Activated CD8-positive, alpha-beta memory T cell treated with anti-CD3 and anti-CD28 coated beads for 1 hour (primary cell): ENCODE results near the gene HSPB6.
A peak's percentile ranks its signal among the peaks of the same experiment; 100 is the strongest.
"Not testable (repeated sequence)": the region's sequence is repeated elsewhere in the genome, so short reads cannot be mapped to it uniquely, and the experiment has no call there.

Experiments
- DNase-seq, 2 donors: peaks; one replicate each; pipeline ENCODE4 v3.0.0-alpha.2; 2020; ENCODE audit warnings: low read depth in 1 of 2; ENCODE audit errors: extremely low read depth in 1 of 2

Gene HSPB6

GRCh38 chr19:35786299-35787160 lies 29.7 kb upstream of the HSPB6 start:
- no peak for DNase-seq

DNA sequence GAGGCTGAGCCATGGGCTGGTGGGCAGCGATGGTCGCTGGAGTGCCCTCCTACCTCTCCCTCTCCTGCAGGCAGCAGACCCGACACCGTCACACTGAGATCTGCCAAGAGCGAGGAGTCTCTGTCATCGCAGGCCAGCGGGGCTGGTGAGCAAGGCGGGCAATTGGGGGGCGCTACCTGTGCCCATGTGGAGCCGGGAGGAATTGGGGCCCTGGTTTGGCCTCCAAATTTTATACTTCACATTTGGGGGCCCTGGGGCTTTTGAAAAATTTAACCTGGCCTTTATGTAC lies 28.5 kb upstream of the HSPB6 start:
- DNase-seq: no peak

DNA sequence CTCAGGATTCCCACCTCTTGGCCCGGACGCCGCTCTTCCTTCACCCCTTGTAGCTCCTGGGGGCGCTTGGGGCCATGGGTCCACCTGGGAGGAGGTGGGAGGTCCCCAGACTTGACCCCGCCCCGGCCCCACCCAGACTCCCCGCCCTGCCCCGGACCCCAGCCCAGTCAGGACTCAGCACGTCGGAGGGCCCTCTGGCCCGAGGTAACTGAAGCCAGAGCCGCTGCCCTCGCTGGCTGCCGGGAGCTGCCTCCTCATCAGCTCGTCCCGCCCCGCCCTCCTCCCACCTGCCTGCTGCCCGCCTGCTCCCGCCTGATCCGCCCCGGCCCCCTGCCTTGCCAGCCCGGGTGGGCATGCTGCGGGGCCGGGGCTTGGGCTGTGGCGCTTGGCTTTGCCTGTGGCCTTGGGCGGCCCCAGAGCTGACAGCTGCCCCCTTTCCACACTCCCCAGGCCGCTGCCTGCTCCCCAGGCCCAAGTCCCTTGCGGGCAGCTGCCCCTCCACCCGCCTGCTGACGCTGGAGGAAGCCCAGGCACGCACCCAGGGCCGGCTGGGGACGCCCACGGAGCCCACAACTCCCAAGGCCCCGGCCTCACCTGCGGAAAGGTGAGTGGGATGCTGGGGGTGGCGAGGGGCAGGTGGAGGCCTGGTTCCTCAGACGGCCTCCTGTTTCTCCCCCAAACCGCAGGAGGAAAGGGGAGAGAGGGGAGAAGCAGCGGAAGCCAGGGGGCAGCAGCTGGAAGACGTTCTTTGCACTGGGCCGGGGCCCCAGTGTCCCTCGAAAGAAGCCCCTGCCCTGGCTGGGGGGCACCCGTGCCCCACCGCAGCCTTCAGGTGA lies 27.9 kb upstream of the HSPB6 start:
- DNase-seq: no peak

- no peak for DNase-seq
Observed at GRCh38 chr19:35783469-35784434, 26.9 kb upstream of the HSPB6 start.

GRCh38 chr19:35782589-35782988 lies 25.8 kb upstream of the HSPB6 start:
- no peak for DNase-seq

GRCh38 chr19:35781650-35782049 lies 24.8 kb upstream of the HSPB6 start:
- DNase-seq: no peak

DNA sequence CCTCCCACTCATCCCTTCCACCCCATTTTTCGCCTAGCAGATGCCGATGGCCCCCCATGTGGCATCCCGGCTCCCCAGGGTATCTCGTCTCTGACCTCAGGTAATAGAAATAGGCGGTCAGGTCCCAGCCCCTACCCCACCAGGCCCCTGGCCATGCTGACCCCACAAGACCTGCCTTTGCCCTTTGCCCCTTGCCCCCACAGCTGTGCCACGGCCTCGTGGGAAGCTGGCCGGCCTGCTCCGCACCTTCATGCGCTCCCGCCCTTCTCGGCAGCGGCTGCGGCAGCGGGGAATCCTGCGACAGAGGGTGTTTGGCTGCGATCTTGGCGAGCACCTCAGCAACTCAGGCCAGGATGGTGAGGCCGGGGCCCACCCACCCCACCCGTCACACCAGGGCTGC lies 23.9 kb upstream of the HSPB6 start:
- DNase-seq: no peak

DNA sequence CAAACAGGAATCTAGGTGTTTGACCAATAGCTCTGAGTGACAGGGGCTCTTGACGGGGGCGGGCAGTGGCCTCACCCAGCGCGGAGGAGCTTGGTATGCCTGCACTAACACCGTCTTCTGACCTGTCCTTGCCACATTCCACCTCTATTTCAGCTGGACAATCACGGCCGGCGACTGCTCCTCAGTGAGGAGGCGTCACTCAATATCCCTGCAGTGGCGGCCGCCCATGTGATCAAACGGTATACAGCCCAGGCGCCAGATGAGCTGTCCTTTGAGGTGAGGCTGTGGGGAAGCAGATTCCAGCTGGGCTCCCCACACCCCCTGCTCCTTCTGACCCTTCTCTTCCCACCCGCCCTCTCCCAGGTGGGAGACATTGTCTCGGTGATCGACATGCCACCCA lies 23.2 kb upstream of the HSPB6 start:
- DNase-seq: no peak

DNA sequence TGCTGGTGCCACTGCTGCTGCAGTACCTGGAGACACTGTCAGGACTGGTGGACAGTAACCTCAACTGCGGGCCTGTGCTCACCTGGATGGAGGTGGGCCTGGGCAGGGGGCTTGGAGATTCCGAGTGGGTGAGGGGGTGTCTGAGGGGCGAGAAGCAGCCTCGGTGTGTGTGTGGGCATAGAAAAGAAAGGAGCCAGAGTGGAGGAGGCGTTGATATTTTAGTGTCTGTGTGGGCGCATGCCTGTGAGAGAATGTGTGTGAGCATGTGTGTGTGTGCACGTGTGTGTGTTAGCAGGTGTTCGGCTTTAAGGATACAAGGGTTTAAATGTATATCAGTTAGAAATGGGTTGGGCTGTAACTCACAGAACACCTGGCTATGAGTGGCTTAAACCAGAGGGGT lies 22.2 kb upstream of the HSPB6 start:
- no peak for DNase-seq

GRCh38 chr19:35777961-35778360 lies 21.1 kb upstream of the HSPB6 start:
- no peak for DNase-seq

- DNase-seq: no peak
Observed at GRCh38 chr19:35777086-35777841, 20.4 kb upstream of the HSPB6 start.

- no peak for DNase-seq
Observed at GRCh38 chr19:35776102-35776788, 19.4 kb upstream of the HSPB6 start.

DNA sequence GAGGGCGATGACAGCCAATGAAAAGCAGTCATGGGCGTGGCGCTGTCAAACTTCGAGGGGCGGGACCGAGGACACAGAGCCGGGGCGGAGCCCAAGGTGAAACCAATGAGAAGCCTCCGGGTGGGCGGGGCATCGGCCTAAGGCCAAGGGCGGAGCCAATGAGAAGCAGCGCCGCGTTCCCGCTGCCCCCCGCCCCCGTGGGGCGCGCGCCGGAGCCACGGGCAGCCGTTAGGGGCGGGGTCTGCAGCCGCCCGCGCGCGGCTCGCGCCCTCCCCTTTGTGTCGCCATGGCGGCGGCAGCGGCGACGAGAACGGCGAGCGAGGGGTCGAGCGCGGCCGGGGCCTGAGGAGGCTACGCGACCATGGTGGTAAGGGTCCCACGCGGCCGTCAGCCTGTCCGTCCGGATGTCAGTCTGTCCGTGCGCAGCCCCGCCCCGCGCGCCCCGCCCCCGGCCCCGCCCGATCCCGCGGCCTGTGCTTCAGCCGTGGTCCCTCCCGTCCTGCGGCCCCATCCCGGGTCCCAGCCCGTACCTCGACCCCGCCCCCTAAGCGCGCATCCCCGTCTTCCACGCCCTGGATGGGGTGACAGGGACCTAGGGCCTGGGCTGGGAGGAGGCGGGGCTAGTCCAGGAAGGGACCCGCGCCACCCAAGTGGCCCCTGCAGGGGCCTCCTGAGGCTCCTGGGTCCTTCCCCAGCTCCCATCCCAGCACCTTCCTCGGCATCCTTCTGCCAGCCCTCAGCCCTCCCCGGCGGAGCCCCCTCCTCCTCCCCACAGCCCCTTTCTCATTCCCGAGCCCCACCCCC lies 18.7 kb upstream of the HSPB6 start, which contains the start of gene ARHGAP33:
Gene ARHGAP33, plus strand, starts transcription at position 267 of the 804 bp plus-strand sequence. Its CDS starts 95 bp downstream, at position 362.
- peak; percentile 98 to 99 for DNase-seq

DNA sequence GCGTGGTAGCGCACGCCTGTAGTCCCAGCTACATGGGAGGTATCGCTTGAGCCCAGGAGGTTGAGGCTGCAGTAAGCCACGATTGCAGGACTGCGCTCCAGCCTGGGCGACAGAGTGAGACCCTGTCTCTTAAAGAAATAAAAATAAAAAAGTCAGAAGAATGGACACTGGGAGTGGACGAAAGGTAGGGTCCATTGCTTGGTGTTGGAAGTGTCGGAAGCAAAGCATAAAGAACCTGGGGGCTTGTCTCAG lies 18.1 kb upstream of the HSPB6 start:
- DNase-seq: no peak

DNA sequence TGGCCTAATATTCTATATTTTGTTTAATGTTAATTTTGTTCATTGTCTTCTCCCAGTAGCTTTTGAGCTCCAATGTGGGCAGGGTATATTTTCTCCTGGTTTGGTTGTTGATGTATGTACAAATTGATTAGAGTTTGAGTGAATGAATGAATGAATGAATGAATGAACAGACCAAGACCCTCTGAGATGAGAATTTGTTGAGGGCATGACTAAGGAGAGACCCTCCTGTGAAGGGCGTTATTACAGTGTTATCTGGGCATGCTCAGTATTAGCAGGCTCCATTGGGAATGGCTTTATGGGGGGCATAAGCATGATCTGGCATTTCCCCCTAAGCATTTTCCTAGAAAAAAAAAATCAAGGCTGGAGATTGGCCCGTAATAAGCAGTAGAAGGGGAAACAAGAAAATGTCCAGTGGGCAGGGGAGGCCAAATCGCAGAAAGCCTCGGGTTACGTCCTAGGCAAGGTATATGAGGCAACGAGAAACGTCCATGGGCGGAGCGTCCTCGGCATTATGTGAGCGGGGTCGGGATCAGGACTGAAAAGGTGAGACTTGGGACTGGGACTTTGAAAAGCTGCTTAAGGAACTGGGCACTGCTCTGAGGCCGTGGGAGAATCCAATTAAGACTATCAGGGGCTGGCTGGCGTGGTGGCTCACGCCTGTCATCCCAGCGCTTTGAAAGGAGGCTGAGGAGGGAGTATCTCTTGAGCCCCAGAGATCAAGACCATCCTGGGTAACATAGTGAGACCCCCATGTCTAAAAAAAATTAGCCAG lies 17.6 kb upstream of the HSPB6 start:
- no peak for DNase-seq

GRCh38 chr19:35773020-35773806 lies 16.4 kb upstream of the HSPB6 start:
- no peak for DNase-seq

GRCh38 chr19:35772362-35772761 lies 15.5 kb upstream of the HSPB6 start:
- not testable (repeated sequence) for DNase-seq

- no peak for DNase-seq
Observed at GRCh38 chr19:35768082-35768421, 11.2 kb upstream of the HSPB6 start.
